ENCODE data around the gene LRTM2.

DNA sequence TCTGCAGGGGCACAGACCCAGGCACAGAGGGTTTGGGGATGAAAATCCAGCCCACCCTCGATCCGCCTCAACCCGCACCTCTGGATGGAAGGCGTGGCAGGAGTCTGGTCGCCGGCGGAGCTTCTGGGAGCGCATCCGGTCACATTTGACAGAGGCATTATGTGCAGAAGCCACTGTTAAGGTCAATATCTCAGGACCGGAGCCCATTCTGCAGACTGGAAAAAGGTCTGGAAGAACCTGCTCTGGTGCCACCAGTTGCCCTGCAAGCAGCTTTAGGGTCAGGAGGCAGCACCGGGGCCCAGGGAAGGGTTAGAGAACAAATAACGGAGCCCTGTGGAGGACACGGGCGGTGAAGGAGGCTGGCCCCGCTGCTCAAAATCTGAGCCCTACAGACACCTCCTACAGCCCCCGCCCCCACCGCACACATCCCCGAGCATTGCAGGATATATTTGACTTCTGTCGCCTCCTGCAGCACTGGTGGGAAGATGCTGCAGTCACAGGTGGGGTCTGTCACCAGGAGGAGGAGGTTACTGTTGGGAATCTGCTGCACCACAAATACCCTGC lies 25.1 kb upstream of the LRTM2 start:
- TF ChIP-seq, protein P1, sequence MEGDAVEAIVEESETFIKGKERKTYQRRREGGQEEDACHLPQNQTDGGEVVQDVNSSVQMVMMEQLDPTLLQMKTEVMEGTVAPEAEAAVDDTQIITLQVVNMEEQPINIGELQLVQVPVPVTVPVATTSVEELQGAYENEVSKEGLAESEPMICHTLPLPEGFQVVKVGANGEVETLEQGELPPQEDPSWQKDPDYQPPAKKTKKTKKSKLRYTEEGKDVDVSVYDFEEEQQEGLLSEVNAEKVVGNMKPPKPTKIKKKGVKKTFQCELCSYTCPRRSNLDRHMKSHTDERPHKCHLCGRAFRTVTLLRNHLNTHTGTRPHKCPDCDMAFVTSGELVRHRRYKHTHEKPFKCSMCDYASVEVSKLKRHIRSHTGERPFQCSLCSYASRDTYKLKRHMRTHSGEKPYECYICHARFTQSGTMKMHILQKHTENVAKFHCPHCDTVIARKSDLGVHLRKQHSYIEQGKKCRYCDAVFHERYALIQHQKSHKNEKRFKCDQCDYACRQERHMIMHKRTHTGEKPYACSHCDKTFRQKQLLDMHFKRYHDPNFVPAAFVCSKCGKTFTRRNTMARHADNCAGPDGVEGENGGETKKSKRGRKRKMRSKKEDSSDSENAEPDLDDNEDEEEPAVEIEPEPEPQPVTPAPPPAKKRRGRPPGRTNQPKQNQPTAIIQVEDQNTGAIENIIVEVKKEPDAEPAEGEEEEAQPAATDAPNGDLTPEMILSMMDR (IDR thresholded peaks at IDR 0.05), result no peak
- TF ChIP-seq POLR2A (IDR thresholded peaks at IDR 0.05), result no peak
